ENCODE data around the gene PHAF1. TPM values are rescaled to one million over a fixed set of nuclear protein-coding genes. Genes with fewer than 3 reads are reported as not detected.

The PHAF1 gene
- total and polyA plus RNA-seq, 4 donors: 15.5 to 32.2 (median 24.1) TPM

DNA sequence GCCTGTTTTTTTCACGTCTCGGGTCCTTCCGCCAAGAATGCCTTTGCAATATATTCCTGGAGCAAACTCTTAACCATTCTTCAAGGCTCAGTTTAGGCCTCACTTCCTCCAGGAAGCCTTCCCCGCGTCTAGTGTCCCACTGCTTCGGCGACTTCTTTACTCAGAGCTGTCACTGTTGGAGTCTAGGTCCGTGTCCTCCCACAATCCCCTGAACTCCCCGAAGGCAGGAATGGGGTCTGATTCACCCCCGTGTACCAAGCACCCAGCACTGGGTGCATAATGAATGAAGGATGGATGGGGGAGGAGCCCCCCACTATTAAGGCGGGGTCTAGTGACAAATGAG lies 73.5 kb downstream of the PHAF1 start:
- peak overlapping the region; percentile 68 for H3K4me3 ChIP-seq (ENCODE audit: low read depth, low read length)

DNA sequence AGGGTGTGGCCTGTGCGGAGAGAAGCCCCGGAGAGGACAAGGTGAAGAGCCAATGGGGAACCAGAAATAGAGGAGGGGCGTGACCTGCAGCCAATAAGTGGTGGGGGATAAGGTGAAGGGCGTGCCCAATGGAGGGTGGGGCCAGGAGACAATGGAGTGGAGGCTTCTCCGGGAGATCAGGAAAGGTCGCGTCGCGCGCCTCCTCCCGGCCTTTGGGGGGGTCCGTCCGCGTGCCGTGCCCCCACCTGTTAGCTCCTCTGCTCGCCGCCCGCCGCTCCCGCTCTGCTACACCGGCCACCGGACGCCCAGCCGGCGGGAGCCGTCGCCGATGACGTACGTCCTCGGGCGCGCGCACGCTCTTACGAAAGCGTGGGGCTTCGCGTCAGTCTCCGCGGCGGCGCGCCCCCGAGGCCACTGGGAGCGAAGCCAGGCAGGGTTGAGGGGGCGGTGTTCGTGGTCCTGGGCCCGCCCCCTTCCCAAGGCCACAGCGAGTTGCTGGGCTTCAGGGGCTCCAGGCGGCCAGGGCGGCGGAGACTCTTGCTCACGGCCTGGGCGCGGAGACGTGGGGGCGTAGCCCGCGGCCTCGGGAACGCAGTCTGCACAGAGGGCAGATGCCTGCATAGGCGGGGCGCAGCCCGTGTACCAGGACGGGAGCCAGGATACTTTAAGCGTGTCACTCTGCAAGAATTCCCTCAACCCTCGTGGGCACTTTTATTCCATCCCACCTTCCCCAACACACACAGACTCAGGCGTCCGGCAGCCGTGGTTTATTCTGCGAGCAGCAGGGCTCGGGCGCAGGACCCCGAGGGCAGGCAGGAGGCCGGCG lies 74.1 kb downstream of the PHAF1 start, which contains the start of gene MATCAP1:
TSS of gene MATCAP1 (minus strand) at position 337 of the 826 bp plus-strand sequence. CDS start 3,353 bp downstream, outside the sequence.
- Histone ChIP-seq H3K9me3 (ENCODE audit: control insufficient read depth, insufficient read depth, low read length) (no peaks in the 10 kb centered on the region), H3K4me1 (ENCODE audit: control insufficient read depth, insufficient read depth, low read length) (peaks cover 49% of the 10 kb centered on the region), H3K27ac (ENCODE audit: low read depth, low read length) (peak within 1 kb of the TSS; percentile 87), H3K27me3 (ENCODE audit: control insufficient read depth, insufficient read depth, low read length) (no peaks in the 10 kb centered on the region), H3K36me3 (ENCODE audit: control insufficient read depth, insufficient read depth, low read length) (peaks cover 31% of the 10 kb centered on the region), H3K4me3 (ENCODE audit: low read depth, low read length) (peak within 1 kb of the TSS; percentile 68)
- peak; percentile 91 to 99 (median 92) for DNase-seq (ENCODE audit: low read depth in 4 of 6, low spot score in 6 of 6)
- under 1% methylated on average over 77 of the region's 77 CpGs for WGBS (ENCODE audit: insufficient coverage)

More for the DNA sequence above, 73.5 kb downstream of the PHAF1 start:
- DNase-seq (ENCODE audit: low read depth in 4 of 6, low spot score in 6 of 6): no peak
- peaks cover 27% of the 10 kb centered on the region for H3K36me3 ChIP-seq (ENCODE audit: control insufficient read depth, insufficient read depth, low read length)
- 3% methylated on average over 6 of the region's 11 CpGs for WGBS (ENCODE audit: insufficient coverage)
- peaks cover 50% of the 10 kb centered on the region for H3K4me1 ChIP-seq (ENCODE audit: control insufficient read depth, insufficient read depth, low read length)
- H3K27ac ChIP-seq (ENCODE audit: low read depth, low read length): peak overlapping the region; percentile 87
- no peaks in the 10 kb centered on the region for H3K27me3 ChIP-seq (ENCODE audit: control insufficient read depth, insufficient read depth, low read length)
- no peaks in the 10 kb centered on the region for H3K9me3 ChIP-seq (ENCODE audit: control insufficient read depth, insufficient read depth, low read length)

DNA sequence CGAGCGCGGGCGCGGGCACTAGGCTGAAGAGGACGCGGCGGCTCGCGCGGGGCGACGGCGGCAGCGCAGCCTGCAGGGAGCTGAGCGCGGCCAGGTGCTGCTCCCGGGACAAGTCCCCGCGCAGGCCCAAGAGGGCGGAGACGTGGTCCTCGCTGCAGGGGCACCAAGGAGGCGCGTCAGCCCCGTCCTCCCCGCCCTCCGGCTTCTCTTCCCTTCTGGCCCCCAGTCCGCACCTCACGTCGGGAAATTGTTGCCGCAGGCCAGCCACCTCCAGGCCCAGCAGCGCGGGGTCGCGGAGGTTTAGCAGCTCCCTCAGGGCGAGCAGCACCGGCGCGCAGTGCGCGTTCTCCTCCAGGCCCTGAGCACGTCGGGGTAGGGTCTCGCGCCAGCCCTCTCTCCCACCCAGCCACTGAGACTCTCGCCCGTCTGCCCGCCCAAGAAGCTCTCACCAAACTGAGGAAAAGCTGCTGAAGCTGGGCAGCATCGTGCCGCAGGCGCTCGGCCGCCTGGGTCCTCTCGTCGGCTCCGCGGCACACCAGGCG lies 74.8 kb downstream of the PHAF1 start:
- WGBS (ENCODE audit: insufficient coverage): 5% methylated on average over 59 of the region's 59 CpGs
- Histone ChIP-seq H3K9me3 (ENCODE audit: control insufficient read depth, insufficient read depth, low read length) (no peaks in the 10 kb centered on the region), H3K27ac (ENCODE audit: low read depth, low read length) (peak overlapping the region; percentile 87), H3K27me3 (ENCODE audit: control insufficient read depth, insufficient read depth, low read length) (no peaks in the 10 kb centered on the region), H3K4me3 (ENCODE audit: low read depth, low read length) (peak overlapping the region; percentile 68), H3K4me1 (ENCODE audit: control insufficient read depth, insufficient read depth, low read length) (peaks cover 47% of the 10 kb centered on the region), H3K36me3 (ENCODE audit: control insufficient read depth, insufficient read depth, low read length) (peaks cover 26% of the 10 kb centered on the region)
- no peak for DNase-seq (ENCODE audit: low read depth in 4 of 6, low spot score in 6 of 6)

DNA sequence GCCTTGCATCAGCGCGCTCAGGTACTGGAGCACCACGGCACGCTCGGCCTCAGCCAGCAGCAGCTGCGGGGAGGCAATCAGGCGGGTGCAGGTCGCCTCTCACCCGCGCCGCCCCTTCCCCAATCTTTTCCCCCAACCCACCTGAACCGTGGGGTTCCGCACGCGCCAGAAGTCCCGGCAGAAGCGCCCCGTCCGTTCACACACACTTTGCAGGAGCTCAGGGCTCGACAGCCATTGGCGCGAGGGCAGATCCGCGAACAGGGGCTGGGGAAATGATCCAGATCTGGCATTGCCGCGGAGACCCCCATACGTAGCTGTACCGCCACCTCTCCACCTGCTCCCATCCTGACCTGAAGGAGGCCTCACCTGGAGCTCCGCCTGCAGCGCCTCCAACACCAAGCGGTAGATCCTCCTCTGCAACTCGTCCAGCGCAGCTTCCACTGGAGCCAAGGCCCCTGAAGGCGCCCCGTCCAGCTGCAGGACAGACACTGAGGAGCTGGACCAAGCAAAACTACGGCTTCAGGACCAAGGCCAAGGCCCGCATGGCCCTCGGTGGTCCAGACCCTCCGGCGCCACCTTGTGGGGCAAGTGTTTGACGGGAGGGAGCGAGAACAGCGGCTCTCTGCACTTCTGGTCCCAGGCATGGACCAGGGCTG lies 75.4 kb downstream of the PHAF1 start:
- Histone ChIP-seq H3K36me3 (ENCODE audit: control insufficient read depth, insufficient read depth, low read length) (peaks cover 20% of the 10 kb centered on the region), H3K4me1 (ENCODE audit: control insufficient read depth, insufficient read depth, low read length) (peaks cover 47% of the 10 kb centered on the region), H3K9me3 (ENCODE audit: control insufficient read depth, insufficient read depth, low read length) (no peaks in the 10 kb centered on the region), H3K4me3 (ENCODE audit: low read depth, low read length) (no peak overlapping the region), H3K27ac (ENCODE audit: low read depth, low read length) (peak overlapping the region; percentile 40), H3K27me3 (ENCODE audit: control insufficient read depth, insufficient read depth, low read length) (no peaks in the 10 kb centered on the region)
- DNase-seq (ENCODE audit: low read depth in 4 of 6, low spot score in 6 of 6): peak in 4 of 6 donors; percentile 70 to 92 (median 80)
- WGBS (ENCODE audit: insufficient coverage): 12% methylated on average over 43 of the region's 43 CpGs

DNA sequence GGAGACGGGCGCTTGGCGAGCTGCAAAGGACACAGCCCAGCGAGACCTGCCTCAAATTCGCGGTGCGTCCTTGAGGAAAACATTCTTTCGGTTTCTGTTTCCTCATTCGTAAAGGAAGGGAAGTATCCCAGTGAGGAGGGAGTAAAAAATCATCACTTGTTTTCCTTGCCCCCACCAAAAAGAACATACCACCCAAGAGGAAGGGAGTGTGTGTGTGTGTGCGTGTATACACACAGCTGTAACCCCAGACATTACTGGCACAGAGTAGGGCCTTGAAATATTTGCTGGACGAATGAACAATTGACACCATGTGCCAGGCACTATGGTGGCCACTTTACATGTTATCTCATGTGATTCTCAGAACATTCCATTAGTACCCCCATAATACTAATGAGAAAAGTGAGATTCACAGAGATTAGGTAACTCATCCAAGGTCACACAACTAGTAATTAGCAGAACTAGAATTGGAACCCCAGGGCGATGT lies 76.0 kb downstream of the PHAF1 start:
- no peak overlapping the region for H3K4me3 ChIP-seq (ENCODE audit: low read depth, low read length)
- no peak for DNase-seq (ENCODE audit: low read depth in 4 of 6, low spot score in 6 of 6)

GRCh38 chr16:67186550-67186950 lies 76.8 kb downstream of the PHAF1 start:
- Histone ChIP-seq H3K36me3 (ENCODE audit: control insufficient read depth, insufficient read depth, low read length) (peaks cover 13% of the 10 kb centered on the region), H3K27ac (ENCODE audit: low read depth, low read length) (no peak overlapping the region), H3K4me1 (ENCODE audit: control insufficient read depth, insufficient read depth, low read length) (peaks cover 42% of the 10 kb centered on the region), H3K27me3 (ENCODE audit: control insufficient read depth, insufficient read depth, low read length) (no peaks in the 10 kb centered on the region), H3K9me3 (ENCODE audit: control insufficient read depth, insufficient read depth, low read length) (no peaks in the 10 kb centered on the region), H3K4me3 (ENCODE audit: low read depth, low read length) (no peak overlapping the region)
- 93% methylated on average over 3 of the region's 5 CpGs for WGBS (ENCODE audit: insufficient coverage)
- no peak for DNase-seq (ENCODE audit: low read depth in 4 of 6, low spot score in 6 of 6)

More for the DNA sequence above, 76.0 kb downstream of the PHAF1 start:
- WGBS (ENCODE audit: insufficient coverage): 12% methylated on average over 8 of the region's 12 CpGs
- Histone ChIP-seq H3K27me3 (ENCODE audit: control insufficient read depth, insufficient read depth, low read length) (no peaks in the 10 kb centered on the region), H3K4me1 (ENCODE audit: control insufficient read depth, insufficient read depth, low read length) (peaks cover 44% of the 10 kb centered on the region), H3K27ac (ENCODE audit: low read depth, low read length) (no peak overlapping the region), H3K36me3 (ENCODE audit: control insufficient read depth, insufficient read depth, low read length) (peaks cover 14% of the 10 kb centered on the region), H3K9me3 (ENCODE audit: control insufficient read depth, insufficient read depth, low read length) (no peaks in the 10 kb centered on the region)

DNA sequence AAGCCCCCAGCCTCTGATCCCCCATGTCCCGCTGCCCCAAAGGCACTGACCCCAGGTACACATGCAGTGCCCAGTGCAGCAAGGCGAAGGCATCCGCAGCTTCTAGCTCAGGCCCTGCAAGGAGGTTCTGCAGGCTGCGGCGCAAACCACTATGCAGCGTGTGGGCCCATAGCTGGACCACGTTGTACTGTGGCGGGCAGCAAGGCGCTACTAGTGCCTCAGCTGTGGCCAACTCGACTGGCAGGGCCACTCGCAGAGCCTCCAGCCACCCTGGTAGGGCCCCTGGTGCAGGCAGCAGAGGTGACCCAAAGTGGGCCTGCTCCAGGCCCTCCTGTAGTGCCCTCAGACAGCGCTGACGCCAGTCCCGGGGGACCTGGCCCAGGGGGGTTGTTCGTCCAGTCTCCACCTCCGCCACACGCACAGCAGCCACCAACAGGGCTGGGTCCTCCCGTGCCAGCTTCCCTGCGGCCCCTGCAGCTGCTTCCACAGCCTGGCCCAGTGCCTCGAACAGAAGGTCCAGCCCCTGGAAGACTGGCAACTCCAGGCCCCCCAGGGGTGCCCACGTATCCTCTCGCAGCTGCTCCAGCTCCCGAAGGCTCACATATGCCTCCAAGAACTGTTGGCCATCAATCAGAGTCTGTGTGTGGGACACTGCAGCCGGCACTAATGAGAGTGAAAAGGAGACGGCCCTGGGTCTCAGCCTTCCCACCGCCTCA lies 77.6 kb downstream of the PHAF1 start:
- DNase-seq (ENCODE audit: low read depth in 4 of 6, low spot score in 6 of 6): peak in 1 of 6 donors; percentile 72
- no peak overlapping the region for H3K4me3 ChIP-seq (ENCODE audit: low read depth, low read length)
- H3K9me3 ChIP-seq (ENCODE audit: control insufficient read depth, insufficient read depth, low read length): no peaks in the 10 kb centered on the region
- no peaks in the 10 kb centered on the region for H3K27me3 ChIP-seq (ENCODE audit: control insufficient read depth, insufficient read depth, low read length)
- H3K4me1 ChIP-seq (ENCODE audit: control insufficient read depth, insufficient read depth, low read length): peaks cover 45% of the 10 kb centered on the region
- WGBS (ENCODE audit: insufficient coverage): 49% methylated on average over 23 of the region's 26 CpGs
- peaks cover 13% of the 10 kb centered on the region for H3K36me3 ChIP-seq (ENCODE audit: control insufficient read depth, insufficient read depth, low read length)
- H3K27ac ChIP-seq (ENCODE audit: low read depth, low read length): no peak overlapping the region

DNA sequence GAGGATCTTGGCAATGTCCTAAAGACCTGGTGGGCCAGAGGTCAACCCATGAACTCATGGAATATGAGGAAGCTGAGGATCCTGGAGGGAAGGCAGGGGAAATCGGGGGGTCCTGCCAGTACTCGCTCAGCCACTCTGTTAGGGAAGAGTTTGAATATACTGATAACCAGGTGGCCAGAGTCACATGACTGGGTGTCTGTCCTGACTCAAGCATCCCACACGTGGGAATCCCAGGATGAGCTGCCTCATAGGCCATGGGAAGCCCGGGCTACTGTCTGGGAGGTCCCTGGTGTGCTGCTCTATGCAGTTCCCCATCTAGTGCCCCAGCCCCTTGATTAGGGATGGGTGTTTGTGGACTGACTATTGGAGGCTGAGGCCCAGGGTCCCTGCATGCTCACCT lies 78.6 kb downstream of the PHAF1 start:
- no peak overlapping the region for H3K27ac ChIP-seq (ENCODE audit: low read depth, low read length)
- H3K36me3 ChIP-seq (ENCODE audit: control insufficient read depth, insufficient read depth, low read length): peaks cover 18% of the 10 kb centered on the region
- H3K27me3 ChIP-seq (ENCODE audit: control insufficient read depth, insufficient read depth, low read length): no peaks in the 10 kb centered on the region
- DNase-seq (ENCODE audit: low read depth in 4 of 6, low spot score in 6 of 6): no peak
- H3K9me3 ChIP-seq (ENCODE audit: control insufficient read depth, insufficient read depth, low read length): no peaks in the 10 kb centered on the region
- H3K4me1 ChIP-seq (ENCODE audit: control insufficient read depth, insufficient read depth, low read length): peaks cover 52% of the 10 kb centered on the region
- 78% methylated on average over 4 of the region's 4 CpGs for WGBS (ENCODE audit: insufficient coverage)
- H3K4me3 ChIP-seq (ENCODE audit: low read depth, low read length): no peak overlapping the region

DNA sequence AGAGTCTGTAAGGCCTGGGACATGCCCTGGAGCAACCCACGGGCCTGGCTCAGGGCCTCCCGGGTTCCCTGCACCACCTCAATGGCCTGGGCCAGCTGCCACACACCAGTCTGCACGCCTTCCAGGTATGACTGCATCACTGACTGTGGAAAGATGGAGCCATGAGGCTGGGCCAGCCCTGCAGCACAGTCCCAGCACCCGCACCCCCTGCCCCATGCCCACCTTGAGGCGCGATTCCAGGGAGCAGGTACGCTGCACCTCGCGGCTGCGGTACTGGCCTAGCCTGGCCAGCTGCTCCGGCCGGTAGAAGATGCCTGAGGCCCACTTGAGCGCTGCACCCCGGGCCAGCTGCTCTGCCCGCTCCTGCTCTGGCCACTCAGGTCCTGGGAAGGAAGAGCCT lies 79.1 kb downstream of the PHAF1 start:
- H3K4me1 ChIP-seq (ENCODE audit: control insufficient read depth, insufficient read depth, low read length): peaks cover 55% of the 10 kb centered on the region
- WGBS (ENCODE audit: insufficient coverage): 89% methylated on average over 12 of the region's 15 CpGs

More for the DNA sequence above, 79.1 kb downstream of the PHAF1 start:
- H3K27me3 ChIP-seq (ENCODE audit: control insufficient read depth, insufficient read depth, low read length): no peaks in the 10 kb centered on the region
- no peak for DNase-seq (ENCODE audit: low read depth in 4 of 6, low spot score in 6 of 6)
- H3K4me3 ChIP-seq (ENCODE audit: low read depth, low read length): no peak overlapping the region
- peaks cover 22% of the 10 kb centered on the region for H3K36me3 ChIP-seq (ENCODE audit: control insufficient read depth, insufficient read depth, low read length)
- H3K9me3 ChIP-seq (ENCODE audit: control insufficient read depth, insufficient read depth, low read length): no peaks in the 10 kb centered on the region
- H3K27ac ChIP-seq (ENCODE audit: low read depth, low read length): no peak overlapping the region
